Measurements from ENCODE around the gene WT1. TPM values are rescaled to one million over a fixed set of nuclear protein-coding genes. Genes with fewer than 3 reads are reported as not detected.
"Not testable (repeated sequence)": the region's sequence is repeated elsewhere in the genome, so short reads cannot be mapped to it uniquely, and the experiment has no call there.

WT1 gene
- polyA plus RNA-seq, 3 donors: 194 to 254 (median 236) TPM

GRCh38 chr11:32375826-32376225 lies 59.5 kb downstream of the WT1 start:
- no peak for DNase-seq (ENCODE audit: extremely low read depth in 1 of 11, low read depth in 9 of 11, low spot score in 4 of 11)

- DNase-seq (ENCODE audit: extremely low read depth in 1 of 11, low read depth in 9 of 11, low spot score in 4 of 11): no peak
Measured at GRCh38 chr11:32374261-32374711, 61.1 kb downstream of the WT1 start.

- DNase-seq (ENCODE audit: extremely low read depth in 1 of 11, low read depth in 9 of 11, low spot score in 4 of 11): not testable (repeated sequence)
Measured at GRCh38 chr11:32369987-32370386, 65.4 kb downstream of the WT1 start.

GRCh38 chr11:32366666-32367065 lies 68.7 kb downstream of the WT1 start:
- DNase-seq (ENCODE audit: extremely low read depth in 1 of 11, low read depth in 9 of 11, low spot score in 4 of 11): no peak

- no peak for DNase-seq (ENCODE audit: extremely low read depth in 1 of 11, low read depth in 9 of 11, low spot score in 4 of 11)
Measured at GRCh38 chr11:32365192-32365591, 70.1 kb downstream of the WT1 start.

- peak in 8 of 11 donors; percentile 38 to 65 (median 48) for DNase-seq (ENCODE audit: extremely low read depth in 1 of 11, low read depth in 9 of 11, low spot score in 4 of 11)
Measured at GRCh38 chr11:32358729-32359128, 76.6 kb downstream of the WT1 start.

GRCh38 chr11:32353884-32354283 lies 81.5 kb downstream of the WT1 start:
- DNase-seq (ENCODE audit: extremely low read depth in 1 of 11, low read depth in 9 of 11, low spot score in 4 of 11): no peak

- DNase-seq (ENCODE audit: extremely low read depth in 1 of 11, low read depth in 9 of 11, low spot score in 4 of 11): no peak
Measured at GRCh38 chr11:32348502-32348901, 86.8 kb downstream of the WT1 start.

GRCh38 chr11:32344946-32345345 lies 90.4 kb downstream of the WT1 start:
- DNase-seq (ENCODE audit: extremely low read depth in 1 of 11, low read depth in 9 of 11, low spot score in 4 of 11): no peak

GRCh38 chr11:32343325-32344008 lies 91.9 kb downstream of the WT1 start:
- DNase-seq (ENCODE audit: extremely low read depth in 1 of 11, low read depth in 9 of 11, low spot score in 4 of 11): no peak

- no peak for DNase-seq (ENCODE audit: extremely low read depth in 1 of 11, low read depth in 9 of 11, low spot score in 4 of 11)
Measured at GRCh38 chr11:32341620-32342613, 93.4 kb downstream of the WT1 start.

- DNase-seq (ENCODE audit: extremely low read depth in 1 of 11, low read depth in 9 of 11, low spot score in 4 of 11): no peak
Measured at GRCh38 chr11:32340181-32340580, 95.2 kb downstream of the WT1 start.

Other genes starting within 250 kb of the WT1 start
- gene EIF3M, start 148.3 kb upstream of the WT1 start, polyA plus RNA-seq (ENCODE audit: insufficient read length in 3 of 3): 100 to 1,000 TPM; 594 to 848 (median 676) TPM

All from renal cortex interstitium (tissue), 11 donors.